Progenitor cell of endocrine pancreas (in vitro differentiated cells): ENCODE data around the gene CERS6. TPM values are rescaled to one million over a fixed set of nuclear protein-coding genes. Genes with fewer than 3 reads are reported as not detected.

Experiments
- DNase-seq: peaks from one replicate; pipeline ENCODE4 v3.0.0; 2021; ENCODE audit warnings: low spot score; ENCODE audit not compliant: unreplicated experiment
- H3K27ac Mint-ChIP-seq: 2 replicates; pipeline ENCODE4 v1.8.0; 2021; ENCODE audit warnings: mild to moderate bottlenecking, moderate library complexity, mixed read lengths
- H3K27me3 Mint-ChIP-seq: 2 replicates; pipeline ENCODE4 v1.8.0; 2021; ENCODE audit warnings: mixed read lengths
- H3K36me3 Mint-ChIP-seq: 2 replicates; pipeline ENCODE4 v1.8.0; 2022; ENCODE audit warnings: mixed read lengths; ENCODE audit not compliant: insufficient read depth
- H3K4me1 Mint-ChIP-seq: 2 replicates; pipeline ENCODE4 v1.8.0; 2021; ENCODE audit warnings: low read depth, mixed read lengths
- H3K4me3 Mint-ChIP-seq: 2 replicates; pipeline ENCODE4 v1.8.0; 2021; ENCODE audit warnings: low read depth, mild to moderate bottlenecking, moderate library complexity, mixed read lengths
- H3K9me3 Mint-ChIP-seq: 2 replicates; pipeline ENCODE4 v1.8.0; 2021; ENCODE audit warnings: low read depth, mixed read lengths
- CTCF ChIP-seq: fragments of 200-600 bp; sonication (generic); IDR thresholded peaks from one replicate; pipeline ENCODE4 v1.5.0; 2021; ENCODE audit warnings: antibody characterized with exemption, mild to moderate bottlenecking; ENCODE audit not compliant: unreplicated experiment
- total RNA-seq: library from RNA; stranded (reverse); gene quantifications from 2 replicates; pipeline ENCODE4 v1.2.1, GENCODE V29; 2021

Gene CERS6
- total RNA-seq, 1 donor from 2014 or later: 32.5 TPM

GRCh38 chr2:168461942-168462331 is 5.9 kb downstream of the CERS6 start:
- no peaks in the 10 kb centered on the region for H3K27me3 Mint-ChIP-seq
- H3K4me3 Mint-ChIP-seq: no peak overlapping the region
- TF ChIP-seq CTCF: peak; percentile 13
- peaks cover 44% of the 10 kb centered on the region for H3K4me1 Mint-ChIP-seq
- no peak overlapping the region for H3K27ac Mint-ChIP-seq
- DNase-seq: no peak
- no peaks in the 10 kb centered on the region for H3K36me3 Mint-ChIP-seq
- no peaks in the 10 kb centered on the region for H3K9me3 Mint-ChIP-seq

- Mint-ChIP-seq H3K27ac (no peak overlapping the region), H3K27me3 (no peaks in the 10 kb centered on the region), H3K4me3 (no peak overlapping the region), H3K36me3 (no peaks in the 10 kb centered on the region), H3K9me3 (no peaks in the 10 kb centered on the region), H3K4me1 (peaks cover 49% of the 10 kb centered on the region)
- no peak for DNase-seq
- TF ChIP-seq CTCF: no peak
Measured at GRCh38 chr2:168462543-168463045, 6.5 kb downstream of the CERS6 start.

GRCh38 chr2:168465594-168465993 is 9.5 kb downstream of the CERS6 start:
- Mint-ChIP-seq H3K36me3 (no peaks in the 10 kb centered on the region), H3K4me3 (no peak overlapping the region), H3K4me1 (peaks cover 53% of the 10 kb centered on the region), H3K9me3 (no peaks in the 10 kb centered on the region), H3K27me3 (no peaks in the 10 kb centered on the region), H3K27ac (no peak overlapping the region)
- no peak for TF ChIP-seq CTCF
- no peak for DNase-seq

- TF ChIP-seq CTCF: no peak
- peak overlapping the region; percentile 1 for H3K4me3 Mint-ChIP-seq
- H3K4me1 Mint-ChIP-seq: peaks cover 54% of the 10 kb centered on the region
- no peak for DNase-seq
- H3K9me3 Mint-ChIP-seq: no peaks in the 10 kb centered on the region
- no peaks in the 10 kb centered on the region for H3K27me3 Mint-ChIP-seq
- no peaks in the 10 kb centered on the region for H3K36me3 Mint-ChIP-seq
- H3K27ac Mint-ChIP-seq: peak overlapping the region; percentile 47
Measured at GRCh38 chr2:168466190-168466737, 10.2 kb downstream of the CERS6 start.

- H3K4me1 Mint-ChIP-seq: peaks cover 56% of the 10 kb centered on the region
- H3K9me3 Mint-ChIP-seq: no peaks in the 10 kb centered on the region
- no peaks in the 10 kb centered on the region for H3K27me3 Mint-ChIP-seq
- no peaks in the 10 kb centered on the region for H3K36me3 Mint-ChIP-seq
- no peak for DNase-seq
- no peak overlapping the region for H3K4me3 Mint-ChIP-seq
- TF ChIP-seq CTCF: no peak
- H3K27ac Mint-ChIP-seq: peak overlapping the region; percentile 47
Measured at GRCh38 chr2:168466834-168467565, 10.9 kb downstream of the CERS6 start.
